ENCODE results near the gene RBM6. TPM values are rescaled to one million over a fixed set of nuclear protein-coding genes. Genes with fewer than 3 reads are reported as not detected.

RBM6 gene
- polyA plus RNA-seq, 1 experiment, result 33.4 TPM

DNA sequence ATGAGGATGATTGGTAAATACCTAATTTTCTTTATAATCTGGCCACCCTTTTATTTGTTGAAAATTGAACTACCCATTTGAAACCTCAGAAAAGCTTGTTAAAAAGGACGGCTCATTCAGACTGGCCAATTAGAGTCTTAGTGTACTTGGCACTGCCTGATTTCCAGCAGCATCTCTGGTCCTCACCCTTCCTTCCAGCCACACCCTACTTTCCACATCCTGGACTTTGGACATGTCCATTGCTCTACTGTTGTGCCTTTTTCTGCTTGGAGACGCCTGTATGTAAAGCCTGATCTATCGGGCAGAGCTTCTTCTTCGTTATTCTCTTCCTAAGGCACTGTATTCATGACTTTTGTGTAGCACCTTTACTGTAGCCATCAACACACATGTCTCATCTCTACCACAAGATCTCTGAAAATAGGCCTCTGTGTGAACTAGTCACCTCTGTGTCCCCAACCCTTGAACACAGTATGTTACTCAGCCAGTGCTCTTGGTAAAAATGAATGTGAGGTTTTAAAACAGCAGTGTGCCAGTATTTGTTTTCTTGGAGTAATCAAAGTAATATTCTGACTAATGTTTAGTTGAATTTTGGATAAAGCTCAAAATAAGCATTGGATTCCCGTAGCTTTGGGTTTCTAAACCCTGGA, 155.5 kb downstream of the RBM6 start:
- Histone ChIP-seq H3K27me3 (ENCODE audit: control insufficient read depth, insufficient read depth, low read length) (no peaks in the 10 kb centered on the region), H3K36me3 (ENCODE audit: control insufficient read depth, insufficient read depth, low read length) (peaks cover 34% of the 10 kb centered on the region), H3K4me3 (ENCODE audit: low read depth, low read length) (no peak overlapping the region)
- TF ChIP-seq, protein P1, sequence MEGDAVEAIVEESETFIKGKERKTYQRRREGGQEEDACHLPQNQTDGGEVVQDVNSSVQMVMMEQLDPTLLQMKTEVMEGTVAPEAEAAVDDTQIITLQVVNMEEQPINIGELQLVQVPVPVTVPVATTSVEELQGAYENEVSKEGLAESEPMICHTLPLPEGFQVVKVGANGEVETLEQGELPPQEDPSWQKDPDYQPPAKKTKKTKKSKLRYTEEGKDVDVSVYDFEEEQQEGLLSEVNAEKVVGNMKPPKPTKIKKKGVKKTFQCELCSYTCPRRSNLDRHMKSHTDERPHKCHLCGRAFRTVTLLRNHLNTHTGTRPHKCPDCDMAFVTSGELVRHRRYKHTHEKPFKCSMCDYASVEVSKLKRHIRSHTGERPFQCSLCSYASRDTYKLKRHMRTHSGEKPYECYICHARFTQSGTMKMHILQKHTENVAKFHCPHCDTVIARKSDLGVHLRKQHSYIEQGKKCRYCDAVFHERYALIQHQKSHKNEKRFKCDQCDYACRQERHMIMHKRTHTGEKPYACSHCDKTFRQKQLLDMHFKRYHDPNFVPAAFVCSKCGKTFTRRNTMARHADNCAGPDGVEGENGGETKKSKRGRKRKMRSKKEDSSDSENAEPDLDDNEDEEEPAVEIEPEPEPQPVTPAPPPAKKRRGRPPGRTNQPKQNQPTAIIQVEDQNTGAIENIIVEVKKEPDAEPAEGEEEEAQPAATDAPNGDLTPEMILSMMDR (IDR thresholded peaks at IDR 0.05; ENCODE audit: insufficient read depth, low read depth, low read length), result no peak
- ChIA-PET POLR2A (interaction anchor here (0.6 kb wide), 1 partner anchor 21 kb away, joined by 8 read pairs; no protein-coding TSS in a partner anchor), CTCF (interaction anchor here (0.9 to 1.9 kb wide), 5 partner anchors 9 to 95 kb away, joined by 3 to 6 read pairs (median 4); no protein-coding TSS in a partner anchor)
- no peak for DNase-seq (ENCODE audit: low read depth)

DNA sequence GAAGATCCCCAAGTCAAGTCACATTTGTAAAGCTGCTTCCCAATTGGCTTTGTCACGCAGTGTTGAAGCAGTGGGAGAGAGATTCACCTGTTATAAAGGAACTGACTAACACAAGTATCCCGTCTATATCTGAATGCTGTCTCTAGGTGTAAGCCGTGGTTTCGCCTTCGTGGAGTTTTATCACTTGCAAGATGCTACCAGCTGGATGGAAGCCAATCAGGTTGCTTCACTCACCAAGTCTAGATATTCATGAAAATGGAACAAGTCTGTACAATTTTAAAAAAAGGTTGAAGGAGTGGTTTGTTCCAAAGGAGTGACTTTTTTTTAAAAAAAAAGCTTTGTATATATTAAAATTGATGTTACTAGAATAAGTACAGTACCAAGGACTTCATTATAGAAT, 160.4 kb downstream of the RBM6 start:
- no peak for DNase-seq (ENCODE audit: low read depth)
- Histone ChIP-seq H3K4me3 (ENCODE audit: low read depth, low read length) (no peak overlapping the region), H3K27me3 (ENCODE audit: control insufficient read depth, insufficient read depth, low read length) (no peaks in the 10 kb centered on the region), H3K36me3 (ENCODE audit: control insufficient read depth, insufficient read depth, low read length) (peaks cover 38% of the 10 kb centered on the region)
- ChIA-PET CTCF (interaction anchor here (0.9 to 3.0 kb wide), 3 partner anchors 20 to 89 kb away, joined by 3 to 12 read pairs (median 6); no protein-coding TSS in a partner anchor), POLR2A (no interaction called here)
- TF ChIP-seq, protein P1 (IDR thresholded peaks at IDR 0.05; ENCODE audit: insufficient read depth, low read depth, low read length), result no peak

DNA sequence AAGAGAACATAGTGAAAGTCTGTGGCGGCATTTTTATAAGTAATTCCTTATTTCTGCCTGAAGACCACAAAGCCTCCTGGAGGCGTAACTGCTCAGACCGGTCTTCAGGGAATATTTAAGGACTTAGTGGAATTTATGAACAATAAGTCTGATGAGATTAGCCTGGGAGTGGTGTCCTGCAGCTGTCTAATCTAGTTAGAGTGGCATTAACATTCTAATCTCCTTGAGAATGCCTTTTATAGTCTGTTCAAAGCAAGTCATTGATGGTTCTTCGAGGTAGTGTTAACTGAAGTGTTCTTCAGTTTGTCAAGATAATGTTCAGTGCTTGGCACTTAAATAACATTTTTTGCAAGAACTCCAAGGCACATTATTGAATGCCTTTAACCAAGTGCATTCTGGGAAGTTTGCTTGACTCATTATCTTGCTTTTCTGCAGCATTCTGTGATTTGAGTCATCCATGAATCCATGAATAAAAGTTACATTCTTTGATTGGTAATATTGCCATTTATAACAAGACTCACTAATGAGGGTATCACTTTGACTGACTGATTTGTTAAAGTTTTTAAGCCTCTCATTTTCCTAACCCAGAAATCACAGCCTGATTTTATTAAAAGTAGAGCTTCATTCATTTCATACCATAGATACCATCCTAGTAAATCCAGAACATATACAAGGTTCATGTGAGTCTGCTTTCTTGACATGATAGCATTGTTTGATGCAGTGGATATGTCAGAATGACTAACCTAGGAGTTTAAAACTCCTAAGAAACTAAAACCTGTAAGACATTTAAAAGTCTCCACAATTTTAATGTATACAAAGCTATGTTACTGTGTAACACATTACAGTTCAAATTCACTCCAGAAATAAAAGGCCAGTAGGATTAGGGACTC, 161.3 kb downstream of the RBM6 start:
- TF ChIP-seq, protein P1 (IDR thresholded peaks at IDR 0.05; ENCODE audit: insufficient read depth, low read depth, low read length), result no peak
- Histone ChIP-seq H3K4me3 (ENCODE audit: low read depth, low read length) (no peak overlapping the region), H3K27me3 (ENCODE audit: control insufficient read depth, insufficient read depth, low read length) (no peaks in the 10 kb centered on the region), H3K36me3 (ENCODE audit: control insufficient read depth, insufficient read depth, low read length) (peaks cover 38% of the 10 kb centered on the region)
- no peak for DNase-seq (ENCODE audit: low read depth)
- ChIA-PET POLR2A (no interaction called here), CTCF (interaction anchor here (0.9 to 3.0 kb wide), 3 partner anchors 19 to 88 kb away, joined by 3 to 12 read pairs (median 6); no protein-coding TSS in a partner anchor)

DNA sequence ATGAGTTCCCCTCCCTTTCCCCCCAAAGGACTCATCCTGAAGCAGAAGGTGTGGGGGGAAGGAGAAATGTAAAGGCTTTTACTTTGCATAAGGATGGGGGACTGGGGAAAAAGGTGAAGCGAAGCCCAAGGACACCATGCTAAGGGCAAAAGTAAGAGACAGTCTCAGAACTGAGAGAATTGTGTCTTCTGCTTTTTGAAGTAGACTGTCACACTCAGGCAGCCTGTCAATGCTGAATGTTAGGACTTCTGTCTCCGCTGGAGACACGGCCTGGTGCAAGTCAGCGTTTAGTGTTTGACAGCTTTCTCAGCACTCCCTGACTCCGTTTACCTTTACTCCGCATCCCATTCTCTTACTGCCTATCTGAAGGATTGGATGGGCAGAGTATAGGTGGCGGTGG, 162.6 kb downstream of the RBM6 start:
- Histone ChIP-seq H3K36me3 (ENCODE audit: control insufficient read depth, insufficient read depth, low read length) (peaks cover 42% of the 10 kb centered on the region), H3K4me3 (ENCODE audit: low read depth, low read length) (no peak overlapping the region), H3K27me3 (ENCODE audit: control insufficient read depth, insufficient read depth, low read length) (no peaks in the 10 kb centered on the region)
- ChIA-PET POLR2A (no interaction called here), CTCF (interaction anchor here (0.6 to 3.0 kb wide), 3 partner anchors 10 to 87 kb away, joined by 3 to 12 read pairs (median 6); no protein-coding TSS in a partner anchor)
- no peak for DNase-seq (ENCODE audit: low read depth)
- TF ChIP-seq, protein P1 (IDR thresholded peaks at IDR 0.05; ENCODE audit: insufficient read depth, low read depth, low read length), result no peak

DNA sequence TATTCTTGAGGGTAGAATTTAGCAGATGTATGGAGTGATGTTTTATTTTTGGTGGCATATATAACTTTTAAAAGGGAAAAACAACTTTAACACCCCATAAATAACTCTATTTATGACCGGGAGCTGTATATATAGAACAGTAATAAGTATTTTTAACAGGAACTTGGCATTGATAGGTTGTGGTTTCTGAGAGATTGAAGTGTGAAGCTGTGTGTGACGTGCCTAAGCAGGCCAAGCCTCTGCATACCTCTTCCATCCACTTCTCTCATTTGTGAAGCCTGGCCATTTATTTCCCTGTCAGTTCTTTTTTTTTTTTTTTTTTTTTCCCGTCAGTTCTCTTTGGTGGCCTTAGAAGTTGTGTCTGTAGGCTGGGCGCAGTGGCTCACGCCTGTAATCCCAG, 171.8 kb downstream of the RBM6 start:
- ChIA-PET CTCF (interaction anchor here (0.9 to 2.2 kb wide), 3 partner anchors 8 to 77 kb away, joined by 3 to 12 read pairs (median 5); no protein-coding TSS in a partner anchor), POLR2A (no interaction called here)
- Histone ChIP-seq H3K4me3 (ENCODE audit: low read depth, low read length) (no peak overlapping the region), H3K36me3 (ENCODE audit: control insufficient read depth, insufficient read depth, low read length) (peaks cover 61% of the 10 kb centered on the region), H3K27me3 (ENCODE audit: control insufficient read depth, insufficient read depth, low read length) (no peaks in the 10 kb centered on the region)
- no peak for DNase-seq (ENCODE audit: low read depth)
- TF ChIP-seq, protein P1 (IDR thresholded peaks at IDR 0.05; ENCODE audit: insufficient read depth, low read depth, low read length), result no peak

Measured in BJ (cell line).